ENCODE results near the gene STK32C. TPM values are rescaled to one million over a fixed set of nuclear protein-coding genes. Genes with fewer than 3 reads are reported as not detected.

Gene STK32C
- total RNA-seq, 2 donors from 2014 or later: 2.6 to 3.7 TPM

DNA sequence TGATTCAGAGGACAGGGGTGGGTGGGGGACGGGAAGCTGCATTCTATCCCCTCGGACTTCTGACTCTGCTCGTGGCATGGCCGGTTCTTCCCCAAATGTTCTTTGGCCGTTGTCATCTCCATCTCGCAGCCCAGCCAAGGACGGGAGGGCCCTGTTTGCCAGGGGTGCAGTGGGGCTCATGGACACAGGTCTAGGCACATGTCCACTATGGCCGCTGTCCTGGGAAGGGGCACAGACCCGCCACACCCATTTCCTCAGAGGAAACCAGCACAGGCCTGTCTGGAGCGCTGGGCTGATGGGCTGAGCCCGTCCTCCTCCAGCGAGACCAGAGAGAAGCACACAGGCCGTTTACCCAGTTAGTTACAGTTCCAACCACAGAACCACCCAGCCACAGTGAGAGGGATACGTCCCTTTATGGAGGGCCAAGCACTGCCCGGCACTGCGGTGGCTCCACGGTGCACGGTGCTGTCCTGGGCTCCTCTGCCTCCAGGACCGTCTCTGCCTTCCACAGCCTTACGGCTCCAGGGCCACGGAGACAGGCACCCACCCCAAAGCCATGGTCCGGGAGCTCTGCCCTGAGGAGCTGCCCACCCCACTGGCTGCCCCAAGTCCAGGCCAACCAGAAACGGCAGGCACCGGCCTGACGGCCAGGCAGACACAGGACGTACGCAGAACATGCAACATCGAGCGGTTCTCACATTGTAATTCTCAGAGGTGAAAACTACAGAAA, 100.8 kb downstream of the STK32C start:
- H3K27me3 ChIP-seq: no peaks in the 10 kb centered on the region
- H3K27ac ChIP-seq: no peak overlapping the region
- no peaks in the 10 kb centered on the region for H3K36me3 ChIP-seq
- H3K4me3 ChIP-seq: no peak overlapping the region
- TF ChIP-seq, protein P1, sequence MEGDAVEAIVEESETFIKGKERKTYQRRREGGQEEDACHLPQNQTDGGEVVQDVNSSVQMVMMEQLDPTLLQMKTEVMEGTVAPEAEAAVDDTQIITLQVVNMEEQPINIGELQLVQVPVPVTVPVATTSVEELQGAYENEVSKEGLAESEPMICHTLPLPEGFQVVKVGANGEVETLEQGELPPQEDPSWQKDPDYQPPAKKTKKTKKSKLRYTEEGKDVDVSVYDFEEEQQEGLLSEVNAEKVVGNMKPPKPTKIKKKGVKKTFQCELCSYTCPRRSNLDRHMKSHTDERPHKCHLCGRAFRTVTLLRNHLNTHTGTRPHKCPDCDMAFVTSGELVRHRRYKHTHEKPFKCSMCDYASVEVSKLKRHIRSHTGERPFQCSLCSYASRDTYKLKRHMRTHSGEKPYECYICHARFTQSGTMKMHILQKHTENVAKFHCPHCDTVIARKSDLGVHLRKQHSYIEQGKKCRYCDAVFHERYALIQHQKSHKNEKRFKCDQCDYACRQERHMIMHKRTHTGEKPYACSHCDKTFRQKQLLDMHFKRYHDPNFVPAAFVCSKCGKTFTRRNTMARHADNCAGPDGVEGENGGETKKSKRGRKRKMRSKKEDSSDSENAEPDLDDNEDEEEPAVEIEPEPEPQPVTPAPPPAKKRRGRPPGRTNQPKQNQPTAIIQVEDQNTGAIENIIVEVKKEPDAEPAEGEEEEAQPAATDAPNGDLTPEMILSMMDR (IDR thresholded peaks at IDR 0.05): no peak
- no peaks in the 10 kb centered on the region for H3K9me3 ChIP-seq
- no peak for DNase-seq (ENCODE audit: low spot score)
- H3K4me1 ChIP-seq: no peaks in the 10 kb centered on the region

DNA sequence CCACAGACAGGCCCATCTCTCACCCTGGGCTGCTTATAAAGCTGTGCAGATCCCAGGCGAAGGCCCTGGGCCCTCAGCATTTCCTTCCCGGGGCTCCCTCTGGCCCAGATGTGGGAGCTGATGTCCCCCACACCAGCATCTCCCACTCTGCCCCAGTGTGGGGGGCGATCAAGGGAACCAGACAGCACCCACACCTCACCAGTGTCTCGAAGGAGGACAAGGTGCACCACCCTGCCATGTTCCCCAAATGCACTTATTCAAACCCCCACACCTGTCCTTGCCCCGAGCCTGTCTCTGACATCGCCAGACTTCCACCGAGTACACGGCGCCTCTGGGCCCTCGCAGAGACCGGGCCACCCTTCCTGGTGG, 101.4 kb downstream of the STK32C start:
- no peak for DNase-seq (ENCODE audit: low spot score)
- TF ChIP-seq, protein P1 (IDR thresholded peaks at IDR 0.05): no peak
- no peak overlapping the region for H3K4me3 ChIP-seq
- H3K36me3 ChIP-seq: no peaks in the 10 kb centered on the region
- no peak overlapping the region for H3K27ac ChIP-seq
- H3K9me3 ChIP-seq: no peaks in the 10 kb centered on the region
- no peaks in the 10 kb centered on the region for H3K27me3 ChIP-seq
- no peaks in the 10 kb centered on the region for H3K4me1 ChIP-seq

DNA sequence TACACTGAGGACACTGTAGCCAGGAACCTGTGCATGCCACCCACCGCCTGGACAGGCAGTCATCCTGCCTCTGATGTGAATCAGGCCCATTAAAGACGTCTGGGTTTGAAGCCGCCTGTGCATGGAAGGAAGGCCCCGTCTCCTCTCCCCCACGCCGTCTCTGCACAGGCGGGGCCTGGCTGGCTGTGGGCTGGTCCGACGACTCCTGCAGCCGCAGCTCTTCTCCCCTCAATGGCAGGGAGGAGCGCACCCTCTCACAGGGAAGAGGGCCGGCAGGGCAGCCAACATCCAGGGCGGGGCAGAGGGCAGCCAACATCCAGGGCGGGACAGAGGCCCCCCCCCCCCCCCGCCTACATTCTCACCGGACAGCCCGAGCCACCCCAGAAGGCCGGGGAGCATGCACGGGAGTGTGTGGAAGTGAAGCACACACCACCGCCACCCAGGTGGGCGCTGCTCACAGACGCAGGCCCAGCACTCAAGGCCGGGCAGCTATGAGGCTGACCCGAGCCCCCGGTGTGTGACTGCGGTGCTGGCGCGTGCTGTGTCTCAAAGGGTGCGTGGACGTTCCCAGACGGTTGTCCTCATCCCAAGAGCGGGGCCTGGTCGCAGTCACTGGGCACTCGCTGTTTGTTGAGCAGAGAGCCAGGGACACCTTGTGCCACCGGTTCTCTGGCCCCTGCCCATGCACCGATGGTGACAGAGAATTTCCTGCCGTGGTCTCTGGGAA, 101.9 kb downstream of the STK32C start:
- Histone ChIP-seq H3K4me1 (no peaks in the 10 kb centered on the region), H3K36me3 (no peaks in the 10 kb centered on the region), H3K9me3 (no peaks in the 10 kb centered on the region), H3K4me3 (no peak overlapping the region), H3K27ac (no peak overlapping the region), H3K27me3 (no peaks in the 10 kb centered on the region)
- no peak for DNase-seq (ENCODE audit: low spot score)
- TF ChIP-seq, protein P1 (IDR thresholded peaks at IDR 0.05): no peak

DNA sequence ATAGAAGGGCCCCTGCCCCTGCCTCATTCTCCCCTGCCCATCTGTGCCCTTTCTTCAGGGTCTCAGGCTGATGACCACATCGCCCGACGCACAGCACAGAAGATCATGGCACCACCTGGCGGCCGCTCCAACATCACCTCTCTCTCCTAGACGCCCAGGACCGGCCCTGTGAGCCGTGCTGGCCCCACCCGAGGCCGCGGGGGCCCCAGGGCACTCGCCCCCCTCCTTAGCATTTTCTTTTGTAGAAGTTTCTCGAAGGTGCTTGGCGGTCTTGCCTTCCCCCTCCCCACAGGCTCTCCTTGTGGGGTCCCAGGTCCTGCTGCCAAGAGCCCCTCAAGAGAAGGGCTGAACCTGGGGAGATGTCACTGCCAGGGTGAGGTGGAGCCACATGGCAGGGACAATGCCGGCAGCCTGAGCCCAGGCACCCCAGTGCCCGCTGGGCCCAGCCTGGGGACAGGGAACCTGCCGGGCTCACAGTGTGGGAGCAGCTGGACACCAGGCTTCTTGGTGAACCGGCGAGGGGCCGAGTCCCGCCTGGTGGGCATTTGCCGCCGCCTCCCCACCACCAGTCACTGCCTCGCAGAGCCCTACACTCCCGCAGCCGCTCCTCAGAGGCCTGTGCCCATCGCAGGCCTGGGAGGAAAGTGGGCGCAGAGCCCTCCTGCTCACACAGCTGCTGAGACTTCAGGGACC, 102.8 kb downstream of the STK32C start:
- DNase-seq (ENCODE audit: low spot score): no peak
- no peaks in the 10 kb centered on the region for H3K9me3 ChIP-seq
- no peaks in the 10 kb centered on the region for H3K36me3 ChIP-seq
- H3K4me1 ChIP-seq: no peaks in the 10 kb centered on the region
- no peak overlapping the region for H3K27ac ChIP-seq
- H3K27me3 ChIP-seq: no peaks in the 10 kb centered on the region
- no peak overlapping the region for H3K4me3 ChIP-seq
- TF ChIP-seq, protein P1 (IDR thresholded peaks at IDR 0.05): no peak

DNA sequence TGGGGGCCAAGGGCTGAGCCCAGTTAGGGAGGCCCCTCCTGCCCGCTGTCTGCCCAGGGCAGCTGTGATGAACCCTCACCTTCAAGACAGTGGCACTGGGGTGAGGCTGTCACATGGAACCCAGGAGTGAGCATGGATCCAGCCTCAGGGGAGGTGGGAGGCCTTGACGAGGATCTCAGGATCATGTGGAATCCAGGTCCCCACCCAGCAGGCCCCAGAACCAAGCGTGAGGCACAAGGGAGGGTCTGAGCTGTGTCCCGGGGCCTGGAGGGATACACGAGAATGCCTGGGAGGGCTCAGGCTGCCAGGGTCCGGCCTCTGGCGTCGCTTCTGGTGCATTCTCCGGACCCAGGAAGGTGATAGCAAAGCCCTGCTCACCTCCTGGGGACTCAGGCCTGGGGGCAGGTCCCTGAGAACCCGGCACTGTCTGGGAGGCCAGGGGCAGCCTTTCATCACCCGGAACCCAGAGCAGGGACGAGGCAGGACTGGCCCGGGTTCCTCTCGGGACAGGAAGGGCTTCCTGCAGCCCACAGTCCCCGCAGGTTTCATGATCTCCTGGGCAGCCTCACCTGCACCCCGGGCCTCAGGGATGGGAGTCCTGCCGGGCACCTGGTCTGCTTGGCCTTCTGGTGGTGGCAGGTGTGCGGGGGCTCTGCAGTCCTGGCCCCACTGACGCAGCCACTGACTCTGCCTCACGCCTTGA, 103.5 kb downstream of the STK32C start:
- H3K27me3 ChIP-seq: no peaks in the 10 kb centered on the region
- TF ChIP-seq, protein P1 (IDR thresholded peaks at IDR 0.05): no peak
- DNase-seq (ENCODE audit: low spot score): no peak
- H3K4me1 ChIP-seq: no peaks in the 10 kb centered on the region
- no peaks in the 10 kb centered on the region for H3K36me3 ChIP-seq
- no peaks in the 10 kb centered on the region for H3K9me3 ChIP-seq
- no peak overlapping the region for H3K27ac ChIP-seq
- no peak overlapping the region for H3K4me3 ChIP-seq
